RWPE1 (cell line): ENCODE data around the gene SCYL2.

Experiments used
- CTCF ChIA-PET: fragments of 350-600 bp; sonication (Branson Sonifier 250); formaldehyde crosslinking; extraction: SDS; loops from one replicate; lab custom pipeline; 2021; lab: Yijun Ruan, JAX
- POLR2A ChIA-PET: fragments of 400-600 bp; formaldehyde crosslinking; extraction: SDS; loops from one replicate; lab custom pipeline; 2020; ENCODE audit warnings: antibody characterized with exemption; ENCODE audit not compliant: low non-redundant PET; lab: Yijun Ruan, JAX
- DNase-seq: peaks from one replicate; pipeline ENCODE4 v3.0.0; 2012; ENCODE audit warnings: low spot score
- H3K27ac ChIP-seq: fragments of 450-650 bp; 2 replicates; pipeline ENCODE4 v1.5.1; 2017
- CTCF ChIP-seq: fragments of 450-650 bp; conservative IDR thresholded peaks from 2 replicates; pipeline ENCODE4 v1.5.1; 2017; ENCODE audit warnings: low read depth, mild to moderate bottlenecking

The SCYL2 gene

GRCh38 chr12:100326208-100326607 lies 59.2 kb downstream of the SCYL2 start:
- POLR2A ChIA-PET = no interaction called here
- no peak for TF ChIP-seq CTCF
- no peak overlapping the region for H3K27ac ChIP-seq
- no peak for DNase-seq
- CTCF ChIA-PET = interaction anchor here (0.7 kb wide), 1 partner anchor 57 kb away, joined by 6 read pairs; no protein-coding TSS in a partner anchor

GRCh38 chr12:100329800-100330199 lies 62.8 kb downstream of the SCYL2 start:
- no peak for TF ChIP-seq CTCF

GRCh38 chr12:100331871-100332270 lies 64.9 kb downstream of the SCYL2 start:
- H3K27ac ChIP-seq = no peak overlapping the region
- ChIA-PET POLR2A (no interaction called here), CTCF (no interaction called here)
- TF ChIP-seq CTCF = no peak
- no peak for DNase-seq

More at GRCh38 chr12:100329800-100330199, 62.8 kb downstream of the SCYL2 start:
- no peak overlapping the region for H3K27ac ChIP-seq
- no peak for DNase-seq
- ChIA-PET POLR2A (no interaction called here), CTCF (interaction anchor here (0.7 kb wide), 1 partner anchor 1589 kb away, joined by 8 read pairs; no protein-coding TSS in a partner anchor)

- TF ChIP-seq CTCF = no peak
- ChIA-PET POLR2A (no interaction called here), CTCF (interaction anchor here (0.5 kb wide), 1 partner anchor 88 kb away, joined by 3 read pairs; no protein-coding TSS in a partner anchor)
- no peak for DNase-seq
- H3K27ac ChIP-seq = no peak overlapping the region
These were observed 65.9 kb downstream of the SCYL2 start for GRCh38 chr12:100332852-100333251.

GRCh38 chr12:100337299-100337698 lies 70.3 kb downstream of the SCYL2 start:
- ChIA-PET CTCF (no interaction called here), POLR2A (no interaction called here)
- no peak for TF ChIP-seq CTCF
- no peak overlapping the region for H3K27ac ChIP-seq
- no peak for DNase-seq

GRCh38 chr12:100337727-100338126 lies 70.8 kb downstream of the SCYL2 start:
- DNase-seq = no peak
- POLR2A ChIA-PET = no interaction called here
- CTCF ChIA-PET = no interaction called here
- no peak for TF ChIP-seq CTCF
- H3K27ac ChIP-seq = no peak overlapping the region
